Kidney (tissue), 14 donors: ENCODE results near the gene INPP5J. TPM values are rescaled to one million over a fixed set of nuclear protein-coding genes. Genes with fewer than 3 reads are reported as not detected.

ENCODE experiments used
- DNase-seq, 5 donors: peaks; one replicate each; pipeline ENCODE4 v3.0.0-alpha.2; 2013 to 2020
- FAIRE-seq: peaks from 2 replicates; lab custom pipeline; 2012; peaks lifted over from hg19 to GRCh38; lab: Jason Lieb, UNC
- H3K27ac ChIP-seq, 2 donors: one replicate each; pipeline ENCODE4 v1.7.0; 2013; ENCODE audit warnings: low read depth in 2 of 2, low read length in 2 of 2, inconsistent platforms in 1 of 2
- H3K27me3 ChIP-seq: one replicate; pipeline ENCODE4 v1.7.1; 2013; ENCODE audit warnings: low read length, inconsistent platforms; ENCODE audit not compliant: control insufficient read depth, insufficient read depth
- H3K36me3 ChIP-seq, 3 donors: one replicate each; pipeline versions ENCODE4 v1.7.0 to v1.7.1; 2013; ENCODE audit warnings: low read length in 3 of 3, control low read depth in 1 of 3, inconsistent platforms in 1 of 3; ENCODE audit not compliant: insufficient read depth in 3 of 3, control insufficient read depth in 2 of 3
- H3K4me1 ChIP-seq, 3 donors: one replicate each; pipeline versions ENCODE4 v1.7.0 to v1.7.1; 2013; ENCODE audit warnings: low read length in 3 of 3, inconsistent platforms in 1 of 3, low read depth in 1 of 3; ENCODE audit not compliant: control insufficient read depth in 2 of 3, insufficient read depth in 2 of 3
- H3K4me3 ChIP-seq, 3 donors: one replicate each; pipeline versions ENCODE4 v1.7.0 to v1.8.1; 2013; ENCODE audit warnings: low read length in 3 of 3, control low read depth in 1 of 3, inconsistent platforms in 1 of 3
- H3K9ac ChIP-seq, 3 donors: one replicate each; pipeline versions ENCODE4 v1.7.0 to v1.7.1; 2013; ENCODE audit warnings: low read length in 3 of 3, control low read depth in 1 of 3, inconsistent platforms in 1 of 3
- H3K9me3 ChIP-seq, 3 donors: one replicate each; pipeline versions ENCODE4 v1.7.0 to v1.7.1; 2013; ENCODE audit warnings: low read length in 3 of 3, control low read depth in 1 of 3, inconsistent platforms in 1 of 3; ENCODE audit not compliant: control insufficient read depth in 2 of 3, insufficient read depth in 1 of 3
- intact Hi-C: fragments of 100-400 bp; cut with DNase I; formaldehyde crosslinking; loops from one replicate; pipeline ENCODE4 v1.11.1; 2022
- polyA plus RNA-seq: library from polyadenylated mRNA; stranded (reverse); fragments of 350-450 nt; fragmentation: Illumina TruSeq; extraction: RNeasy Lipid Tissue Mini Kit (QIAGEN cat#74804); gene quantifications from one replicate; pipeline ENCODE4 v1.2.3, GENCODE V29; 2014; ENCODE audit warnings: low read depth, low replicate concordance; ENCODE audit not compliant: insufficient read depth
- total RNA-seq: library from RNA; stranded (reverse); fragmentation: NEBNext Ultra II Directional; extraction: Animal tissue kit (Norgen Biotek cat#: 25700); gene quantifications from one replicate; pipeline ENCODE4 v1.2.1, GENCODE V29; 2021
- TF ChIP-seq, protein P1 (sequence below): IDR thresholded peaks from 3 replicates; pipeline ENCODE4 v1.5.1; 2012; ENCODE audit warnings: mild to moderate bottlenecking, moderate library complexity, borderline replicate concordance; ENCODE audit not compliant: insufficient read depth; ENCODE audit errors: extremely low read depth
- donor health status: control.
- donor health status: control.
- donor health status: control.
- donor health status: control.
- donor health status: control.
- donor health status: DM: yes; HTN: yes; CAD: no.
- donor health status: Normal renal cell carcinoma (clear cell type).

Gene INPP5J
- total and polyA plus RNA-seq, 2 donors from 2014 or later, result 6.2 to 44.7 TPM

DNA sequence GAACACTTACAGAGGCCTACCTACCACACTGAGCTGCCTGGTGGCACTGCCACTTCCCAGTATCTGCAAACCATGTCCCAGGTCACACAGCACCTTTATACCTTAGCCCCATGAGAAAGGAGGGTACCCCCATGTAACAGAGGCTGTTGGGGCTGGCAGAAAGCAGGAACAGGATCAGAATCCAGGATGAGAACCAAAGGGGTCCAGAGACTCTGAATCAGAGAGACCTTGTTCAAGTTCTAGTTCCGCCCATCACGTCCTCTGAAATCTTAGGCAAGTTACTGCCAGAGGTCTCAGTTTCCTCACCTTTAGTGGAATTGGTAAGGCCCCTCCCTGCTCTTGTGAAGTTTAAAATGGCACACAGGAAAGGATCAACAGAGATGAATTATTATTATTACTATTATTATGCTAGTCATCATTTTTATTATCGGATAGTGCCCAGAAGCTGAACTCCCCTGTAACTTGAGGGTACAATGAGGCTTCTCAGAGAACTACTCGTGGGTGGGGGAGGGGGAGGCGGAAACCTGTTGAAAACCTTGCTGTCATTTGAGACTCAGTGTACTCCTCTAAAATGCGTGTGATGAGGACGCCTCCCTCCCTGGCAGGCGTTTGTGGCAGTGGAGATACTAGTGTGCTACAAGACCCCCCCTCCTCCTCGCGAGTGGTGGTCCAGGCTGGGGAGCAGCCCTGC is 24.7 kb upstream of the INPP5J start:
- Histone ChIP-seq H3K4me1 (no peaks in the 10 kb centered on the region), H3K27me3 (no peaks in the 10 kb centered on the region), H3K36me3 (peaks cover 0 to 41% (median 33%) of the 10 kb centered on the region in 3 donors), H3K27ac (no peak overlapping the region), H3K9ac (no peak overlapping the region), H3K4me3 (no peak overlapping the region), H3K9me3 (no peaks in the 10 kb centered on the region)
- DNase-seq, result no peak
- FAIRE-seq, result no peak
- intact Hi-C loops, result no loop called here
- TF ChIP-seq, protein P1, sequence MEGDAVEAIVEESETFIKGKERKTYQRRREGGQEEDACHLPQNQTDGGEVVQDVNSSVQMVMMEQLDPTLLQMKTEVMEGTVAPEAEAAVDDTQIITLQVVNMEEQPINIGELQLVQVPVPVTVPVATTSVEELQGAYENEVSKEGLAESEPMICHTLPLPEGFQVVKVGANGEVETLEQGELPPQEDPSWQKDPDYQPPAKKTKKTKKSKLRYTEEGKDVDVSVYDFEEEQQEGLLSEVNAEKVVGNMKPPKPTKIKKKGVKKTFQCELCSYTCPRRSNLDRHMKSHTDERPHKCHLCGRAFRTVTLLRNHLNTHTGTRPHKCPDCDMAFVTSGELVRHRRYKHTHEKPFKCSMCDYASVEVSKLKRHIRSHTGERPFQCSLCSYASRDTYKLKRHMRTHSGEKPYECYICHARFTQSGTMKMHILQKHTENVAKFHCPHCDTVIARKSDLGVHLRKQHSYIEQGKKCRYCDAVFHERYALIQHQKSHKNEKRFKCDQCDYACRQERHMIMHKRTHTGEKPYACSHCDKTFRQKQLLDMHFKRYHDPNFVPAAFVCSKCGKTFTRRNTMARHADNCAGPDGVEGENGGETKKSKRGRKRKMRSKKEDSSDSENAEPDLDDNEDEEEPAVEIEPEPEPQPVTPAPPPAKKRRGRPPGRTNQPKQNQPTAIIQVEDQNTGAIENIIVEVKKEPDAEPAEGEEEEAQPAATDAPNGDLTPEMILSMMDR, result no peak

DNA sequence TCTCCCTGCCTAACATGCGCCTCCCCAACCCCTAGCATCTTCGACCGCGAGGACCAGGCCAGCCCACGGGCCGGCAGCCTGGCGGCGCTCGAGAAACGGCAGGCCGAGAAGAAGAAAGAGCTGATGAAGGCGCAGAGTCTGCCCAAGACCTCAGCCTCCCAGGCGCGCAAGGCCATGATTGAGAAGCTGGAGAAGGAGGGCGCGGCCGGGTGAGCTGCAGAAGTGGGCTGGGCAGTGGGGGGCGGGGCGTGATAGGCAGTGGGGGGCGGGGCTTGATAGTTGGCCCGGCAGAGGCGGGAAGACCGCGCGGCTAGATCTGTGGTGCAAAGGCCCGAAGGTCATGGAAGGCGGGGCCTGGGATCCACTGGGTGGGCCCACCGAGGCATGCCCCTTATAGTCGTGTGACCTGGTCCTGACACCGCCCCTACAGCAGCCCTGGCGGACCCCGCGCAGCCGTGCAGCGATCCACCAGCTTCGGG is 24.1 kb upstream of the INPP5J start:
- peaks cover 0 to 40% (median 33%) of the 10 kb centered on the region in 3 donors for H3K36me3 ChIP-seq
- H3K9me3 ChIP-seq, result no peaks in the 10 kb centered on the region
- TF ChIP-seq, protein P1, result no peak
- FAIRE-seq (no peak), DNase-seq (peak in 4 of 5 donors; percentile 54 to 90 (median 70))
- intact Hi-C loops, result no loop called here
- no peak overlapping the region for H3K4me3 ChIP-seq
- no peak overlapping the region for H3K27ac ChIP-seq
- H3K9ac ChIP-seq, result no peak overlapping the region
- H3K4me1 ChIP-seq, result no peaks in the 10 kb centered on the region
- no peaks in the 10 kb centered on the region for H3K27me3 ChIP-seq

GRCh38 chr22:31099386-31099785 is 23.4 kb upstream of the INPP5J start:
- Histone ChIP-seq H3K9ac (no peak overlapping the region), H3K4me1 (no peaks in the 10 kb centered on the region), H3K9me3 (no peaks in the 10 kb centered on the region), H3K27ac (no peak overlapping the region), H3K27me3 (no peaks in the 10 kb centered on the region), H3K36me3 (peaks cover 0 to 40% (median 33%) of the 10 kb centered on the region in 3 donors), H3K4me3 (no peak overlapping the region)
- FAIRE-seq (no peak), DNase-seq (peak in 1 of 5 donors; percentile 47)
- intact Hi-C loops, result no loop called here
- TF ChIP-seq, protein P1, result no peak
